ENCODE data around the gene MEDAG. TPM values are rescaled to one million over a fixed set of nuclear protein-coding genes. Genes with fewer than 3 reads are reported as not detected.
"Not testable (repeated sequence)": the region's sequence is repeated elsewhere in the genome, so short reads cannot be mapped to it uniquely, and the experiment has no call there.

Gene MEDAG
- total RNA-seq, 1 experiment from 2014 or later, result 1.6 TPM

- H3K36me3 Mint-ChIP-seq (ENCODE audit: insufficient read depth, unreplicated experiment), result peaks cover 8% of the 10 kb centered on the region
- H3K9me3 Mint-ChIP-seq (ENCODE audit: low read depth, unreplicated experiment), result no peaks in the 10 kb centered on the region
- no TSS peak for BruUV-seq (replicated peaks)
- no peak overlapping the region for H3K27ac Mint-ChIP-seq (ENCODE audit: unreplicated experiment)
- intact Hi-C loops (cut with micrococcal nuclease; ENCODE audit: unreplicated experiment), result loop anchor here (10.0 kb wide), 1 partner anchor 49 kb away; no protein-coding TSS in a partner anchor
- CTCF ChIA-PET, result no interaction called here
- peaks cover 32% of the 10 kb centered on the region for H3K4me1 Mint-ChIP-seq (ENCODE audit: low read depth, unreplicated experiment)
- no peak for DNase-seq
- no peak overlapping the region for H3K4me3 Mint-ChIP-seq (ENCODE audit: low read depth, unreplicated experiment)
- H3K27me3 Mint-ChIP-seq (ENCODE audit: unreplicated experiment), result no peaks in the 10 kb centered on the region
- TF ChIP-seq CTCF (IDR thresholded peaks at IDR 0.05; ENCODE audit: unreplicated experiment), result no peak
Measured at GRCh38 chr13:30925429-30925828, 19.4 kb downstream of the MEDAG start.

DNA sequence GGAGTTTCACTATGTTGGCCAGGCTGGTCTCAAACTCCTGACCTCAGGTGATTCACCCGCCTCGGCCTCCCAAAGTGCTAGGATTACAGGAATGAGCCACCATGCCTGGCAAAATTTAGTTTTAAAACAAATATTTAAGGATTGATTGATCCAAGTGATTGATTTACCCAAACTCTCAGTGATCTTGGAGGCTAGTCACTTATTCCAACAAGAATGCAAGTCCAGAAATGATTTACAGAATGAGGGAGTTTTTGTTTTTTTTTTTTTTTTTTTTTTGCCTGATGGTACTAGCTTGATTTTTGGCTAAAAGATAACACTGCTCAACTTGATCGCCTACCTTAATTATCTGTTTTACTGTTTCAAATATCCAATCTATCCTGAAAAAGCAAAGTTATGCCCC lies 20.7 kb downstream of the MEDAG start:
- Mint-ChIP-seq H3K27me3 (ENCODE audit: unreplicated experiment) (no peaks in the 10 kb centered on the region), H3K36me3 (ENCODE audit: insufficient read depth, unreplicated experiment) (peaks cover 8% of the 10 kb centered on the region), H3K9me3 (ENCODE audit: low read depth, unreplicated experiment) (no peaks in the 10 kb centered on the region), H3K4me1 (ENCODE audit: low read depth, unreplicated experiment) (peaks cover 32% of the 10 kb centered on the region), H3K4me3 (ENCODE audit: low read depth, unreplicated experiment) (no peak overlapping the region), H3K27ac (ENCODE audit: unreplicated experiment) (peak overlapping the region; percentile 62)
- intact Hi-C loops (cut with micrococcal nuclease; ENCODE audit: unreplicated experiment), result loop anchor here (10.0 kb wide), 1 partner anchor 48 kb away; no protein-coding TSS in a partner anchor
- no peak for TF ChIP-seq CTCF (IDR thresholded peaks at IDR 0.05; ENCODE audit: unreplicated experiment)
- CTCF ChIA-PET, result interaction anchor here (0.6 kb wide), 1 partner anchor 622 kb away, joined by 4 read pairs; no protein-coding TSS in a partner anchor
- DNase-seq, result no peak
- BruUV-seq (replicated peaks), result no TSS peak

DNA sequence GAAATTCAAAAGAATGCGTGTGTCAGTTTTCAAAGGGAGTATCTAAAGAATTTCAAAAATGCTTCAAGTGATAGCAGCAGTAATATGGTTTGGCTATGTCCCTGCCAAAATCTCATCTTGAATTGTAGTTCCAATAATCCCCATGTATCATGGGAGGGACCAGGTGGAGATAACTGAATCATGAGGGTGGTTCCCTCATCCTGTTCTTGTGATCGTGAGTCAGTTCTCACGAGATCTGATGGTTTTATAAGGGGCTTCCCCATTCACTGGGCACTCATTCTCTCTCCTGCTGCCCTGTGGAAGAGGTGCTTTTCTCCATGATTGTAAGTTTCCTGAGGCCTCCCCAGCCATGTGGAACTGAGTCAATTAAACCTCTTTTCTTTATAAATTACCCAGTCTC lies 21.1 kb downstream of the MEDAG start:
- DNase-seq; H3K36me3 Mint-ChIP-seq (ENCODE audit: insufficient read depth, unreplicated experiment); CTCF ChIA-PET; H3K27me3 Mint-ChIP-seq (ENCODE audit: unreplicated experiment); BruUV-seq (replicated peaks); H3K4me3 Mint-ChIP-seq (ENCODE audit: low read depth, unreplicated experiment); H3K9me3 Mint-ChIP-seq (ENCODE audit: low read depth, unreplicated experiment): not testable (repeated sequence)
- peak overlapping the region; percentile 62 for H3K27ac Mint-ChIP-seq (ENCODE audit: unreplicated experiment)
- intact Hi-C loops (cut with micrococcal nuclease; ENCODE audit: unreplicated experiment), result loop anchor here (10.0 kb wide), 1 partner anchor 48 kb away; no protein-coding TSS in a partner anchor
- H3K4me1 Mint-ChIP-seq (ENCODE audit: low read depth, unreplicated experiment), result peaks cover 32% of the 10 kb centered on the region

GRCh38 chr13:30927595-30927994 lies 21.5 kb downstream of the MEDAG start:
- peak overlapping the region; percentile 62 for H3K27ac Mint-ChIP-seq (ENCODE audit: unreplicated experiment)
- H3K27me3 Mint-ChIP-seq (ENCODE audit: unreplicated experiment), result no peaks in the 10 kb centered on the region
- peaks cover 8% of the 10 kb centered on the region for H3K36me3 Mint-ChIP-seq (ENCODE audit: insufficient read depth, unreplicated experiment)
- H3K9me3 Mint-ChIP-seq (ENCODE audit: low read depth, unreplicated experiment), result no peaks in the 10 kb centered on the region
- intact Hi-C loops (cut with micrococcal nuclease; ENCODE audit: unreplicated experiment), result loop anchor here (10.0 kb wide), 1 partner anchor 47 kb away; no protein-coding TSS in a partner anchor
- no peak for DNase-seq
- no TSS peak for BruUV-seq (replicated peaks)
- H3K4me1 Mint-ChIP-seq (ENCODE audit: low read depth, unreplicated experiment), result peaks cover 32% of the 10 kb centered on the region
- TF ChIP-seq CTCF (IDR thresholded peaks at IDR 0.05; ENCODE audit: unreplicated experiment), result no peak
- no peak overlapping the region for H3K4me3 Mint-ChIP-seq (ENCODE audit: low read depth, unreplicated experiment)
- CTCF ChIA-PET, result no interaction called here

GRCh38 chr13:30928978-30929377 lies 22.9 kb downstream of the MEDAG start:
- Mint-ChIP-seq H3K9me3 (ENCODE audit: low read depth, unreplicated experiment) (no peaks in the 10 kb centered on the region), H3K27ac (ENCODE audit: unreplicated experiment) (no peak overlapping the region), H3K4me1 (ENCODE audit: low read depth, unreplicated experiment) (peaks cover 22% of the 10 kb centered on the region), H3K27me3 (ENCODE audit: unreplicated experiment) (no peaks in the 10 kb centered on the region), H3K36me3 (ENCODE audit: insufficient read depth, unreplicated experiment) (peaks cover 8% of the 10 kb centered on the region), H3K4me3 (ENCODE audit: low read depth, unreplicated experiment) (no peak overlapping the region)
- CTCF ChIA-PET, result no interaction called here
- DNase-seq, result no peak
- no peak for TF ChIP-seq CTCF (IDR thresholded peaks at IDR 0.05; ENCODE audit: unreplicated experiment)
- intact Hi-C loops (cut with micrococcal nuclease; ENCODE audit: unreplicated experiment), result loop anchor here (10.0 kb wide), 1 partner anchor 46 kb away; no protein-coding TSS in a partner anchor
- BruUV-seq (replicated peaks), result no TSS peak
